Measurements from ENCODE around the gene SNAP47.

SNAP47 gene

GRCh38 chr1:227797144-227797543, 61.9 kb downstream of the SNAP47 start:
- no peak overlapping the region for H3K4me3 Mint-ChIP-seq
- no peaks in the 10 kb centered on the region for H3K36me3 Mint-ChIP-seq (ENCODE audit: low read depth)
- H3K27ac Mint-ChIP-seq: no peak overlapping the region
- H3K9me3 Mint-ChIP-seq: no peaks in the 10 kb centered on the region
- no peak for DNase-seq
- no peaks in the 10 kb centered on the region for H3K27me3 Mint-ChIP-seq
- no peaks in the 10 kb centered on the region for H3K4me1 Mint-ChIP-seq (ENCODE audit: low read depth)

- no peaks in the 10 kb centered on the region for H3K9me3 Mint-ChIP-seq
- H3K27ac Mint-ChIP-seq: no peak overlapping the region
- no peaks in the 10 kb centered on the region for H3K36me3 Mint-ChIP-seq (ENCODE audit: low read depth)
- H3K4me3 Mint-ChIP-seq: no peak overlapping the region
- H3K4me1 Mint-ChIP-seq (ENCODE audit: low read depth): no peaks in the 10 kb centered on the region
- no peak for DNase-seq
- H3K27me3 Mint-ChIP-seq: no peaks in the 10 kb centered on the region
Observed at GRCh38 chr1:227797625-227798024, 62.4 kb downstream of the SNAP47 start.

- no peak for DNase-seq
- Mint-ChIP-seq H3K4me1 (ENCODE audit: low read depth) (no peaks in the 10 kb centered on the region), H3K27me3 (no peaks in the 10 kb centered on the region), H3K36me3 (ENCODE audit: low read depth) (no peaks in the 10 kb centered on the region), H3K4me3 (no peak overlapping the region), H3K9me3 (no peaks in the 10 kb centered on the region), H3K27ac (no peak overlapping the region)
Observed at GRCh38 chr1:227798078-227798802, 63.0 kb downstream of the SNAP47 start.

GRCh38 chr1:227799756-227800155, 64.5 kb downstream of the SNAP47 start:
- H3K36me3 Mint-ChIP-seq (ENCODE audit: low read depth): no peaks in the 10 kb centered on the region
- H3K27ac Mint-ChIP-seq: no peak overlapping the region
- H3K9me3 Mint-ChIP-seq: peaks cover 5% of the 10 kb centered on the region
- peaks cover 6% of the 10 kb centered on the region for H3K27me3 Mint-ChIP-seq
- no peaks in the 10 kb centered on the region for H3K4me1 Mint-ChIP-seq (ENCODE audit: low read depth)
- DNase-seq: no peak
- H3K4me3 Mint-ChIP-seq: no peak overlapping the region

GRCh38 chr1:227803933-227804332, 68.7 kb downstream of the SNAP47 start:
- no peak for DNase-seq
- Mint-ChIP-seq H3K9me3 (peaks cover 5% of the 10 kb centered on the region), H3K36me3 (ENCODE audit: low read depth) (no peaks in the 10 kb centered on the region), H3K27me3 (peaks cover 9% of the 10 kb centered on the region), H3K4me3 (no peak overlapping the region), H3K4me1 (ENCODE audit: low read depth) (peaks cover 8% of the 10 kb centered on the region), H3K27ac (no peak overlapping the region)

GRCh38 chr1:227805606-227806197, 70.5 kb downstream of the SNAP47 start:
- DNase-seq: no peak
- Mint-ChIP-seq H3K4me3 (no peak overlapping the region), H3K36me3 (ENCODE audit: low read depth) (no peaks in the 10 kb centered on the region), H3K4me1 (ENCODE audit: low read depth) (peaks cover 13% of the 10 kb centered on the region), H3K9me3 (peaks cover 10% of the 10 kb centered on the region), H3K27me3 (peaks cover 9% of the 10 kb centered on the region), H3K27ac (no peak overlapping the region)

GRCh38 chr1:227808566-227808965, 73.3 kb downstream of the SNAP47 start:
- Mint-ChIP-seq H3K27me3 (peaks cover 9% of the 10 kb centered on the region), H3K9me3 (peaks cover 21% of the 10 kb centered on the region), H3K4me3 (no peak overlapping the region), H3K4me1 (ENCODE audit: low read depth) (peaks cover 13% of the 10 kb centered on the region), H3K36me3 (ENCODE audit: low read depth) (no peaks in the 10 kb centered on the region), H3K27ac (no peak overlapping the region)
- no peak for DNase-seq

GRCh38 chr1:227809026-227809425, 73.8 kb downstream of the SNAP47 start:
- H3K36me3 Mint-ChIP-seq (ENCODE audit: low read depth): peaks cover under 1% of the 10 kb centered on the region
- peaks cover 22% of the 10 kb centered on the region for H3K9me3 Mint-ChIP-seq
- peaks cover 9% of the 10 kb centered on the region for H3K27me3 Mint-ChIP-seq
- H3K4me1 Mint-ChIP-seq (ENCODE audit: low read depth): peaks cover 13% of the 10 kb centered on the region
- no peak overlapping the region for H3K4me3 Mint-ChIP-seq
- H3K27ac Mint-ChIP-seq: peak overlapping the region; percentile 26
- no peak for DNase-seq

GRCh38 chr1:227813962-227814361, 78.7 kb downstream of the SNAP47 start:
- Mint-ChIP-seq H3K4me3 (no peak overlapping the region), H3K36me3 (ENCODE audit: low read depth) (peaks cover 6% of the 10 kb centered on the region), H3K4me1 (ENCODE audit: low read depth) (peaks cover 7% of the 10 kb centered on the region), H3K27ac (no peak overlapping the region), H3K27me3 (no peaks in the 10 kb centered on the region), H3K9me3 (peaks cover 23% of the 10 kb centered on the region)
- no peak for DNase-seq

- Mint-ChIP-seq H3K27ac (no peak within 1 kb of the TSS), H3K4me3 (no peak within 1 kb of the TSS), H3K27me3 (no peaks in the 10 kb centered on the region), H3K9me3 (peaks cover 18% of the 10 kb centered on the region), H3K36me3 (ENCODE audit: low read depth) (peaks cover 6% of the 10 kb centered on the region), H3K4me1 (ENCODE audit: low read depth) (peaks cover 2% of the 10 kb centered on the region)
- DNase-seq: no peak
Observed at GRCh38 chr1:227815468-227816409, 80.5 kb downstream of the SNAP47 start, which contains the start of gene PRSS38. PRSS38 (plus strand) TSS chr1:227815675; CDS start chr1:227815717, 42 bp downstream.

- Mint-ChIP-seq H3K4me3 (no peak overlapping the region), H3K9me3 (peaks cover 25% of the 10 kb centered on the region), H3K27ac (no peak overlapping the region), H3K27me3 (no peaks in the 10 kb centered on the region), H3K4me1 (ENCODE audit: low read depth) (peaks cover 2% of the 10 kb centered on the region), H3K36me3 (ENCODE audit: low read depth) (peaks cover 6% of the 10 kb centered on the region)
- no peak for DNase-seq
Observed at GRCh38 chr1:227816750-227817446, 81.7 kb downstream of the SNAP47 start.

- H3K4me1 Mint-ChIP-seq (ENCODE audit: low read depth): peaks cover 10% of the 10 kb centered on the region
- no peak for DNase-seq
- H3K36me3 Mint-ChIP-seq (ENCODE audit: low read depth): no peaks in the 10 kb centered on the region
- peaks cover 5% of the 10 kb centered on the region for H3K27me3 Mint-ChIP-seq
- H3K4me3 Mint-ChIP-seq: no peak overlapping the region
- peaks cover 14% of the 10 kb centered on the region for H3K9me3 Mint-ChIP-seq
- H3K27ac Mint-ChIP-seq: no peak overlapping the region
Observed at GRCh38 chr1:227823537-227823936, 88.3 kb downstream of the SNAP47 start.

- no peaks in the 10 kb centered on the region for H3K36me3 Mint-ChIP-seq (ENCODE audit: low read depth)
- DNase-seq: no peak
- H3K27ac Mint-ChIP-seq: no peak overlapping the region
- peaks cover 12% of the 10 kb centered on the region for H3K4me1 Mint-ChIP-seq (ENCODE audit: low read depth)
- peaks cover 5% of the 10 kb centered on the region for H3K27me3 Mint-ChIP-seq
- H3K9me3 Mint-ChIP-seq: peaks cover 14% of the 10 kb centered on the region
- no peak overlapping the region for H3K4me3 Mint-ChIP-seq
Observed at GRCh38 chr1:227824204-227824603, 89.0 kb downstream of the SNAP47 start.

GRCh38 chr1:227828786-227829185, 93.6 kb downstream of the SNAP47 start:
- peaks cover 5% of the 10 kb centered on the region for H3K27me3 Mint-ChIP-seq
- peaks cover 2% of the 10 kb centered on the region for H3K9me3 Mint-ChIP-seq
- no peaks in the 10 kb centered on the region for H3K36me3 Mint-ChIP-seq (ENCODE audit: low read depth)
- H3K4me1 Mint-ChIP-seq (ENCODE audit: low read depth): peaks cover 12% of the 10 kb centered on the region
- no peak overlapping the region for H3K4me3 Mint-ChIP-seq
- no peak for DNase-seq
- no peak overlapping the region for H3K27ac Mint-ChIP-seq
